Stimulated activated CD8-positive, alpha-beta memory T cell treated with anti-CD3 and anti-CD28 coated beads, Interleukin-15, amount 100 ng/mL, for 24 hours (primary cell): ENCODE data around the gene ZNF566.
"Not testable (repeated sequence)": the region's sequence is repeated elsewhere in the genome, so short reads cannot be mapped to it uniquely, and the experiment has no call there.

Source experiments
- DNase-seq: peaks from one replicate; pipeline ENCODE4 v3.0.0-alpha.2; 2020; ENCODE audit warnings: low read depth

ZNF566 gene

GRCh38 chr19:36489118-36489919 lies at the start of gene ZNF566:
Gene ZNF566 (minus strand): TSS chr19:36489561. CDS start chr19:36476557, 13,004 bp downstream.
- peak; percentile 63 for DNase-seq

GRCh38 chr19:36528921-36529518 lies 39.7 kb upstream of the ZNF566 start:
- DNase-seq, result no peak

- DNase-seq, result peak; percentile 81
These were observed 39.0 kb upstream of the ZNF566 start, which contains the start of gene ZNF260 for GRCh38 chr19:36528194-36528920. Gene ZNF260 (minus strand): TSS chr19:36528271. CDS start chr19:36515238, 13,033 bp downstream.

- DNase-seq, result no peak
These were observed 38.5 kb upstream of the ZNF566 start for GRCh38 chr19:36527873-36528193.

- DNase-seq, result no peak
These were observed 38.0 kb upstream of the ZNF566 start for GRCh38 chr19:36527341-36527740.

GRCh38 chr19:36526581-36526980 lies 37.2 kb upstream of the ZNF566 start:
- no peak for DNase-seq

- DNase-seq, result no peak
These were observed 35.3 kb upstream of the ZNF566 start for GRCh38 chr19:36524617-36525016.

- no peak for DNase-seq
These were observed 24.8 kb upstream of the ZNF566 start for GRCh38 chr19:36514012-36514612.

- DNase-seq, result no peak
These were observed 19.0 kb upstream of the ZNF566 start for GRCh38 chr19:36508325-36508724.

- DNase-seq, result no peak
These were observed 12.6 kb upstream of the ZNF566 start for GRCh38 chr19:36501973-36502372.

GRCh38 chr19:36497001-36497400 lies 7.6 kb upstream of the ZNF566 start:
- DNase-seq, result no peak

GRCh38 chr19:36492689-36493453 lies 3.5 kb upstream of the ZNF566 start:
- DNase-seq, result not testable (repeated sequence)

- DNase-seq, result not testable (repeated sequence)
These were observed 1.5 kb upstream of the ZNF566 start for GRCh38 chr19:36490846-36491245.

- DNase-seq, result no peak
These were observed 607 bp upstream of the ZNF566 start for GRCh38 chr19:36489920-36490415.

GRCh38 chr19:36488846-36489117 lies 579 bp downstream of the ZNF566 start:
- no peak for DNase-seq

GRCh38 chr19:36488118-36488845 lies 1.1 kb downstream of the ZNF566 start:
- no peak for DNase-seq

GRCh38 chr19:36483653-36484052 lies 5.7 kb downstream of the ZNF566 start:
- DNase-seq, result no peak

GRCh38 chr19:36482876-36483275 lies 6.5 kb downstream of the ZNF566 start:
- no peak for DNase-seq

- no peak for DNase-seq
These were observed 29.3 kb downstream of the ZNF566 start for GRCh38 chr19:36460046-36460445.

- no peak for DNase-seq
These were observed 32.5 kb downstream of the ZNF566 start for GRCh38 chr19:36456831-36457230.

GRCh38 chr19:36449059-36449670 lies 40.2 kb downstream of the ZNF566 start:
- DNase-seq, result no peak
